SJCRH30 (cell line): Measurements from ENCODE around the gene POLD1. TPM values are rescaled to one million over a fixed set of nuclear protein-coding genes. Genes with fewer than 3 reads are reported as not detected.

Experiments
- DNase-seq, 2 experiments: peaks; one replicate each; pipeline ENCODE4 v3.0.0-alpha.2; 2015 to 2020
- H3K27ac ChIP-seq: fragments of 250-450 bp; sonication (Bioruptor Pico); 2 replicates; pipeline ENCODE4 v1.5.1; 2020; ENCODE audit warnings: mild to moderate bottlenecking, moderate library complexity
- H3K27me3 ChIP-seq: fragments of 250-450 bp; sonication (Bioruptor Pico); 2 replicates; pipeline ENCODE4 v1.5.1; 2020; ENCODE audit warnings: mild to moderate bottlenecking, moderate library complexity
- H3K36me3 ChIP-seq: fragments of 250-450 bp; sonication (Bioruptor Pico); 2 replicates; pipeline ENCODE4 v1.5.1; 2020; ENCODE audit warnings: mild to moderate bottlenecking, moderate library complexity
- H3K4me1 ChIP-seq: fragments of 250-450 bp; sonication (Bioruptor Pico); 2 replicates; pipeline ENCODE4 v1.5.1; 2020; ENCODE audit warnings: mild to moderate bottlenecking, moderate library complexity
- H3K4me3 ChIP-seq: fragments of 250-450 bp; sonication (Bioruptor Pico); 2 replicates; pipeline ENCODE4 v1.5.1; 2020; ENCODE audit warnings: mild to moderate bottlenecking, moderate library complexity
- H3K9me3 ChIP-seq: fragments of 250-450 bp; sonication (Bioruptor Pico); replicated peaks from 2 replicates; pipeline ENCODE4 v1.5.1; 2020; ENCODE audit warnings: mild to moderate bottlenecking, moderate library complexity
- total RNA-seq: library from RNA; depleted of rRNA; stranded (reverse); fragments of >200 nt; shearing (Covaris generic); gene quantifications from 2 replicates; pipeline ENCODE4 v1.2.3, GENCODE V29; 2014

The POLD1 gene
- total RNA-seq, 1 experiment from 2014 or later, result 75.2 TPM

DNA sequence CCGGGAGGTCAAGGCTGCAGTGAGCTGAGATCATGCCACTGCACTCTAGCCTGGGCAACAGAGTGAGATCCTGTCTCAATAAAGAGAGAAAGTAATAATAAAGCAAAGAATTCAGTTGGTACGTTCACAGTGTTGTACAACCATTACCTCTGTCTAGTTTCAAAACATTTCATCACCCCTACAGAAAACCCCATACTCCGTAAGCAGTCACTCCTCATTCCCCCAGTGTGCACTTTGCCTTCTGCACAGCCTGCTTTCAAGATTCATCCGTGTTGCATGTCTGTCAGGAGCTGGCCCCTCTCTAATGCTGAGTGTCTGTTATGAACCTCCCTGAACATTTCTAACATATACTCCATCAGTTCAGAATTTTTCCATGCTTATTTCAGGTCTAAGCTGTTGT lies 9.4 kb downstream of the POLD1 start:
- no peak for DNase-seq
- H3K4me3 ChIP-seq, result no peak overlapping the region
- H3K9me3 ChIP-seq, result no peaks in the 10 kb centered on the region
- no peaks in the 10 kb centered on the region for H3K27me3 ChIP-seq
- peaks cover 36% of the 10 kb centered on the region for H3K36me3 ChIP-seq
- H3K4me1 ChIP-seq, result no peaks in the 10 kb centered on the region
- H3K27ac ChIP-seq, result no peak overlapping the region

- Histone ChIP-seq H3K27me3 (no peaks in the 10 kb centered on the region), H3K9me3 (no peaks in the 10 kb centered on the region), H3K36me3 (peaks cover 38% of the 10 kb centered on the region), H3K4me1 (no peaks in the 10 kb centered on the region), H3K27ac (no peak overlapping the region), H3K4me3 (no peak overlapping the region)
- DNase-seq, result no peak
These were observed 9.9 kb downstream of the POLD1 start for GRCh38 chr19:50394017-50394416.

DNA sequence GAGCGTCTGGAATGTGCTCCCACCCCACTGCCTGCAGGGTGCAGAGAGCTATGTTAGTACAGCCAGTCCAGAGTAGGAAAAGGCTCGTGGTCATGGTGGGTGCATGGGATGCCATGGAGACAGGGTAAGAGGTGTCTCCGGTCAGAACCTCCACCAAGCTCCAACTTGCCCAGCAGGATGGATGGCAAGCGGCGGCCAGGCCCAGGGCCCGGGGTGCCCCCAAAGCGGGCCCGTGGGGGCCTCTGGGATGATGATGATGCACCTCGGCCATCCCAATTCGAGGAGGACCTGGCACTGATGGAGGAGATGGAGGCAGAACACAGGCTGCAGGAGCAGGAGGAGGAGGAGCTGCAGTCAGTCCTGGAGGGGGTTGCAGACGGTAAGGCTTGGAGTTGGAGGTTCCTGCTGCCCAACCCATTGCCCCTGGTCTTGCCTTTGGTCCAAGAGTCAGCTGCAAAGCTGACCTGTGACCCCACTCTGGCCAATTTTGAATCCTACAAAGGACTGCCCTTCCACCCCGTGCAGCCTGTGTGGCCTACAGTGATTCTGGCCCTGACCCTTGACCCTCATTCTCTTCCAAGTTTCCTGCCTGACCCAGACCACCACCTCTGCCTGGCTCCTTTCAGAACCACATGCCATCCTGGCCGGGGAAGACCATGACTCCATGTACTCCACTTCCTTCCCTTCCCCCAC lies 14.7 kb downstream of the POLD1 start:
- H3K27ac ChIP-seq, result no peak overlapping the region
- H3K4me1 ChIP-seq, result no peaks in the 10 kb centered on the region
- peaks cover 28% of the 10 kb centered on the region for H3K36me3 ChIP-seq
- no peaks in the 10 kb centered on the region for H3K27me3 ChIP-seq
- no peaks in the 10 kb centered on the region for H3K9me3 ChIP-seq
- H3K4me3 ChIP-seq, result no peak overlapping the region
- DNase-seq, result no peak

DNA sequence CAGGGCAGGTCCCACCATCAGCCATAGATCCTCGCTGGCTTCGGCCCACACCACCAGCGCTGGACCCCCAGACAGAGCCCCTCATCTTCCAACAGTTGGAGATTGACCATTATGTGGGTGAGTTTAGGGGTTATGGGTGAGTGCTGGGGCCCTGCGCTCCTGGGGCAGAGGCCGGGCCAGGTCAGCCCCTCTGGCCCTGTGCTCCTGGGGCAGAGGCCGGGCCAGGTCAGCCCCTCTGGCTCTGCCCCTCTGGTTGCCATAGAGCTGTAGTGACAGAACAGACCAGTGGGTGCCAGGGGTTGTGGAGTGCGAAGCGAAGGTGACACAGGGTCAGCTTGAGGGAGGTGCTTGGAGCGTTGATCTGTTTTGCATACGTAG lies 15.2 kb downstream of the POLD1 start:
- no peaks in the 10 kb centered on the region for H3K27me3 ChIP-seq

DNA sequence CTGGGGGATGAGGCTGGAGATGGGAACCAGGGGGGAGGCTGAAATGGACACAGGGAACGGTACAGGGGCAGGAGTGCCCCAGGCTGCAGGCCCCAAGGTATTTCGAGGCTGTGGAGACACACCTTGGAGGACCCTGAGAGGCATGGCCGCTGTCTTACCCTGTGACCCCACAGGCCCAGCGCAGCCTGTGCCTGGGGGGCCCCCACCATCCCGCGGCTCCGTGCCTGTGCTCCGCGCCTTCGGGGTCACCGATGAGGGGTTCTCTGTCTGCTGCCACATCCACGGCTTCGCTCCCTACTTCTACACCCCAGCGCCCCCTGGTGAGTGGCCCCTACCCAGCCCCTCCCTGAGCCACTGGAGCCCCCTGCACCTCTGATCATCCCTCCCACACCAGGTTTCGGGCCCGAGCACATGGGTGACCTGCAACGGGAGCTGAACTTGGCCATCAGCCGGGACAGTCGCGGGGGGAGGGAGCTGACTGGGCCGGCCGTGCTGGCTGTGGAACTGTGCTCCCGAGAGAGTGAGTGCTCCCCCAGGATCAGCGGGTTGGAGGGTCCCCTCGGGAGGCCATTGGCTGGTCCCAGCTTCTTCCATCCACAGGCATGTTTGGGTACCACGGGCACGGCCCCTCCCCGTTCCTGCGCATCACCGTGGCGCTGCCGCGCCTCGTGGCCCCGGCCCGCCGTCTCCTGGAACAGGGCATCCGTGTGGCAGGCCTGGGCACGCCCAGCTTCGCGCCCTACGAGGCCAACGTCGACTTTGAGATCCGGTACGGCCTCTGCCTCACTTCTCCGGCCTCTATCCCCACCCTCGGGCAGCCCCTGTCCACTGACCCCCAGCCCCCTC lies 17.7 kb downstream of the POLD1 start:
- Histone ChIP-seq H3K27ac (no peak overlapping the region), H3K36me3 (peaks cover 34% of the 10 kb centered on the region; the same call in 1 of the 2 replicates), H3K27me3 (no peaks in the 10 kb centered on the region), H3K4me3 (no peak overlapping the region), H3K9me3 (no peaks in the 10 kb centered on the region), H3K4me1 (no peaks in the 10 kb centered on the region)
- no peak for DNase-seq

More for the DNA sequence above, 15.2 kb downstream of the POLD1 start:
- H3K4me1 ChIP-seq, result no peaks in the 10 kb centered on the region
- no peak overlapping the region for H3K27ac ChIP-seq
- H3K4me3 ChIP-seq, result no peak overlapping the region
- H3K36me3 ChIP-seq, result peaks cover 25% of the 10 kb centered on the region; the same call in 1 of the 2 replicates
- no peaks in the 10 kb centered on the region for H3K9me3 ChIP-seq
- no peak for DNase-seq

GRCh38 chr19:50402544-50403301 lies 18.6 kb downstream of the POLD1 start:
- Histone ChIP-seq H3K27ac (no peak overlapping the region), H3K36me3 (peaks cover 38% of the 10 kb centered on the region; the same call in 1 of the 2 replicates), H3K4me3 (no peak overlapping the region), H3K9me3 (no peaks in the 10 kb centered on the region), H3K4me1 (no peaks in the 10 kb centered on the region), H3K27me3 (no peaks in the 10 kb centered on the region)
- no peak for DNase-seq

DNA sequence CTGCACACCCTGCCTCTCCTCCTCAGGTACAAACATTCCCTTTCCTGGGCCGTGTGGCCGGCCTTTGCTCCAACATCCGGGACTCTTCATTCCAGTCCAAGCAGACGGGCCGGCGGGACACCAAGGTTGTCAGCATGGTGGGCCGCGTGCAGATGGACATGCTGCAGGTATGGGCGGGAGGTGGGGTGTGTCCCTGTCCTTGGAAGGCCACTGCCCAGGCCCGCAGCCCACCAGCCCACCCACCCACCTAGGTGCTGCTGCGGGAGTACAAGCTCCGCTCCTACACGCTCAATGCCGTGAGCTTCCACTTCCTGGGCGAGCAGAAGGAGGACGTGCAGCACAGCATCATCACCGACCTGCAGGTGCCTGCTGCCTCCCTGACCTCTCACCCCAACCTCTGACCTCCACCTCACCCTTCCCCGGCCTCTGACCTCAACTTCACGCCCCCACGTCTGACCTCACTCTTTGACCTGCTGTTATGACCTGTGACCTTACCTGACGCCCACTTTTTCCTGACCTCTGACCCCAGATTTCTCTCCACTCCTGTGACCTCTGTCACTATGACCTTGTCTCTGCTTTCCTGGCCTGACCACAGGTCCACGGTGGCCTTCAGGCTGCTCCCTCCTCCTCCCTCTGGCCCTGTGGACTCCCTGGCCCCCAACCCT lies 22.1 kb downstream of the POLD1 start:
- Histone ChIP-seq H3K27me3 (no peaks in the 10 kb centered on the region), H3K4me1 (no peaks in the 10 kb centered on the region), H3K27ac (no peak overlapping the region), H3K9me3 (no peaks in the 10 kb centered on the region), H3K36me3 (peaks cover 48% of the 10 kb centered on the region), H3K4me3 (no peak overlapping the region)
- DNase-seq, result no peak

DNA sequence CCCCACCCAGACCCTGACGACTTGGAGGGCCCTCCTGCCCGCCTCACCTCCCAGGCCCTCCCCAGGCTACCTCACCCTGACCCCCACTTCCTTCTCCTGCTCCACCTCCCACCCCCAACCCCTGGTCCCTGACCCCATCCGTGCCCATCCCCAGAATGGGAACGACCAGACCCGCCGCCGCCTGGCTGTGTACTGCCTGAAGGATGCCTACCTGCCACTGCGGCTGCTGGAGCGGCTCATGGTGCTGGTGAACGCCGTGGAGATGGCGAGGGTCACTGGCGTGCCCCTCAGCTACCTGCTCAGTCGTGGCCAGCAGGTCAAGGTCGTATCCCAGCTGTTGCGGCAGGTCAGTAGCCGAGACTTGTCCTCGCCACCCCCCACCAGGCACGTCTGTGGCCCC lies 22.7 kb downstream of the POLD1 start:
- Histone ChIP-seq H3K27me3 (no peaks in the 10 kb centered on the region), H3K4me1 (no peaks in the 10 kb centered on the region), H3K4me3 (no peak overlapping the region), H3K9me3 (no peaks in the 10 kb centered on the region), H3K36me3 (peaks cover 43% of the 10 kb centered on the region), H3K27ac (no peak overlapping the region)
- no peak for DNase-seq

DNA sequence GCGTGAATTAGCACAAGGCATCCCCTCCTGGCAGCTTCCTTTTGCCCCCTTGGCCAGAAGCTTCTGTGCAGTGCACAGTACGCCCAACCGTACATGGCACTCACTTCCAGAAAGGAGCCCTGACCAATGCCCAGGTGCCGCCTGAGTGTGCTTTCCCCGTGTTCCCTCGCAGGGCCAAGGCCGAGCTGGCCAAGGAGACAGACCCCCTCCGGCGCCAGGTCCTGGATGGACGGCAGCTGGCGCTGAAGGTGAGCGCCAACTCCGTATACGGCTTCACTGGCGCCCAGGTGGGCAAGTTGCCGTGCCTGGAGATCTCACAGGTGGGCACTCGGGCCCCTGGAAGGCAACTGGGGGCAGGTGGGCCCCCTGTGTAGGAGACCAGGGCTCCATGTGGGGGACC lies 25.2 kb downstream of the POLD1 start:
- Histone ChIP-seq H3K4me1 (no peaks in the 10 kb centered on the region), H3K4me3 (no peak overlapping the region), H3K36me3 (peaks cover 39% of the 10 kb centered on the region), H3K9me3 (no peaks in the 10 kb centered on the region), H3K27ac (no peak overlapping the region), H3K27me3 (no peaks in the 10 kb centered on the region)
- no peak for DNase-seq

- H3K4me3 ChIP-seq, result no peak overlapping the region
- no peaks in the 10 kb centered on the region for H3K9me3 ChIP-seq
- no peaks in the 10 kb centered on the region for H3K4me1 ChIP-seq
- peaks cover 33% of the 10 kb centered on the region for H3K36me3 ChIP-seq
- H3K27ac ChIP-seq, result no peak overlapping the region
- no peak for DNase-seq
- H3K27me3 ChIP-seq, result no peaks in the 10 kb centered on the region
These were observed 26.0 kb downstream of the POLD1 start for GRCh38 chr19:50410109-50410508.

GRCh38 chr19:50412419-50412818 lies 28.3 kb downstream of the POLD1 start:
- Histone ChIP-seq H3K4me3 (no peak overlapping the region), H3K27ac (no peak overlapping the region), H3K27me3 (no peaks in the 10 kb centered on the region), H3K9me3 (no peaks in the 10 kb centered on the region), H3K36me3 (peaks cover 26% of the 10 kb centered on the region), H3K4me1 (no peaks in the 10 kb centered on the region)
- DNase-seq, result no peak

- no peak overlapping the region for H3K27ac ChIP-seq
- no peaks in the 10 kb centered on the region for H3K4me1 ChIP-seq
- DNase-seq, result no peak
- H3K27me3 ChIP-seq, result no peaks in the 10 kb centered on the region
- peaks cover 26% of the 10 kb centered on the region for H3K36me3 ChIP-seq
- no peak overlapping the region for H3K4me3 ChIP-seq
- H3K9me3 ChIP-seq, result no peaks in the 10 kb centered on the region
These were observed 28.9 kb downstream of the POLD1 start for GRCh38 chr19:50413096-50413495.

DNA sequence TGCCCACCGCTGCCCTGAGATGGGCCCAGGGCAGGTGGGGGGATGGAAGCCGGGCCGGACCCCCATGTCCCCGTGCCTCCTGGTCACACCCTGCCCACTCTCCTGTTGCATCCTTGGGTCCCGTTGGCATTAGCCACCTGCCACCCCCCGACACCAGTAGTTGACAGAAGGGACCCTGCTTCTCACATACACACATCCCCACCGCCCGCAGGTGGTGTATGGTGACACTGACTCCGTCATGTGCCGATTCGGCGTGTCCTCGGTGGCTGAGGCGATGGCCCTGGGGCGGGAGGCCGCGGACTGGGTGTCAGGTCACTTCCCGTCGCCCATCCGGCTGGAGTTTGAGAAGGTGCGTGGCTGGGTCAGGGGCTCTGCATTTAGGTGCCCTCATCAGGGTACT lies 29.4 kb downstream of the POLD1 start:
- Histone ChIP-seq H3K27me3 (no peaks in the 10 kb centered on the region), H3K4me3 (no peak overlapping the region), H3K4me1 (peaks cover under 1% of the 10 kb centered on the region; the same call in 1 of the 2 replicates), H3K36me3 (peaks cover 26% of the 10 kb centered on the region), H3K27ac (no peak overlapping the region), H3K9me3 (no peaks in the 10 kb centered on the region)
- no peak for DNase-seq

GRCh38 chr19:50414864-50415660 lies 30.9 kb downstream of the POLD1 start:
- Histone ChIP-seq H3K4me3 (no peak overlapping the region), H3K9me3 (no peaks in the 10 kb centered on the region), H3K27me3 (no peaks in the 10 kb centered on the region), H3K36me3 (peaks cover 16% of the 10 kb centered on the region), H3K4me1 (peaks cover 6% of the 10 kb centered on the region; the same call in 1 of the 2 replicates), H3K27ac (no peak overlapping the region)
- DNase-seq, result peak in 1 of 2 experiments; percentile 41
